MM.1S (cell line): ENCODE measurements around the gene APBB2.

ENCODE experiments used
- DNase-seq: peaks from one replicate; pipeline ENCODE4 v3.0.0-alpha.2; 2015
- H2AFZ ChIP-seq: fragments of 300-600 bp; sonication (generic); 2 replicates; pipeline ENCODE4 v1.6.0; 2016; ENCODE audit warnings: antibody characterized with exemption, low read length
- H3F3A ChIP-seq: fragments of 300-600 bp; sonication (generic); 2 replicates; pipeline ENCODE4 v1.6.1; 2016; ENCODE audit warnings: mild to moderate bottlenecking, antibody characterized with exemption, low read length, moderate library complexity, mixed read lengths; ENCODE audit not compliant: insufficient read depth
- H3K27ac ChIP-seq: fragments of 300-600 bp; sonication (generic); 2 replicates; pipeline ENCODE4 v1.5.1; 2016; ENCODE audit warnings: mild to moderate bottlenecking, low read length
- H3K27me3 ChIP-seq: fragments of 300-600 bp; sonication (generic); replicated peaks from 2 replicates; pipeline ENCODE4 v1.6.0; 2016; ENCODE audit warnings: low read length; ENCODE audit not compliant: insufficient read depth
- H3K36me3 ChIP-seq: fragments of 300-600 bp; sonication (generic); replicated peaks from 2 replicates; pipeline ENCODE4 v1.6.1; 2016; ENCODE audit warnings: mild to moderate bottlenecking, low read length, mixed read lengths; ENCODE audit not compliant: insufficient read depth
- H3K4me1 ChIP-seq: fragments of 300-600 bp; sonication (generic); 2 replicates; pipeline ENCODE4 v1.6.1; 2016; ENCODE audit warnings: low read length, mixed read lengths
- H3K4me2 ChIP-seq: fragments of 300-600 bp; sonication (generic); 2 replicates; pipeline ENCODE4 v1.6.0; 2016; ENCODE audit warnings: low read depth, low read length
- H3K4me3 ChIP-seq: fragments of 300-600 bp; sonication (generic); 2 replicates; pipeline ENCODE4 v1.5.1; 2016; ENCODE audit warnings: low read length, mixed read lengths
- H3K79me2 ChIP-seq: fragments of 300-600 bp; sonication (generic); 2 replicates; pipeline ENCODE4 v1.6.1; 2016; ENCODE audit warnings: mixed run types, low read length, mixed read lengths
- H3K9ac ChIP-seq: fragments of 300-600 bp; sonication (generic); 2 replicates; pipeline ENCODE4 v1.6.1; 2016; ENCODE audit warnings: low read length, mixed read lengths
- H3K9me2 ChIP-seq: fragments of 300-600 bp; sonication (generic); replicated peaks from 2 replicates; pipeline ENCODE4 v1.6.1; 2016; ENCODE audit warnings: mild to moderate bottlenecking, low read length, mixed read lengths; ENCODE audit not compliant: insufficient read depth
- H3K9me3 ChIP-seq: fragments of 300-600 bp; sonication (generic); replicated peaks from 2 replicates; pipeline ENCODE4 v1.6.1; 2016; ENCODE audit warnings: mild to moderate bottlenecking, low read length, mixed read lengths; ENCODE audit not compliant: insufficient read depth
- H4K20me1 ChIP-seq: fragments of 300-600 bp; sonication (generic); 2 replicates; pipeline ENCODE4 v1.6.1; 2016; ENCODE audit warnings: mild to moderate bottlenecking, low read length, moderate library complexity, mixed read lengths; ENCODE audit not compliant: insufficient read depth
- EZH2 ChIP-seq: fragments of 300-600 bp; sonication (generic); optimal IDR thresholded peaks from 2 replicates; pipeline ENCODE3; 2017; ENCODE audit warnings: low read depth, mild to moderate bottlenecking, antibody characterized with exemption, low read length, mixed read lengths
- EZH2phosphoT487 ChIP-seq: fragments of 300-600 bp; sonication (generic); IDR thresholded peaks from 2 replicates; pipeline ENCODE4 v1.6.1; 2018; ENCODE audit warnings: antibody characterized with exemption, low read length
- TF ChIP-seq, protein P1 (sequence below): fragments of 300-600 bp; sonication (generic); IDR thresholded peaks from 2 replicates; pipeline ENCODE4 v1.5.1; 2016; ENCODE audit warnings: antibody characterized with exemption, low read length, mixed read lengths

The APBB2 gene

DNA sequence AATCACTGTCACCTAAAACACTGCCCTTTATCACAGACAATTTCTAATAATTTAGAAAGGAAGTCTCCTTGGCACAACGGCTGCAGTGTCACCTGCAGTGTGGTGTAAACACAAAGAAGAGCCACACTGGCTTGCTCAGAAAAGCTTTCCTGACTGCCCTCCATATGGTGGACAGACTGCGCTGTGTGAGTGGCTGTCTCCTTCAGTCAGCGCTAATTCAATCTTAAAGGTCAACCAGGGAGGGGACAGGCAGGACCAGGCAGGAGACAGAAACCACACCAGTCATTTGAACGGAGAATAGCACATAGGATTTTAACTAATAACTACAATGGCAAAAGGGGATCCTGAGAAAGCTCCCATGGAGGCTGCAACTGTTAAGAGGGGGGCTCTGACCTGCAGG lies 332.5 kb downstream of the APBB2 start:
- Histone ChIP-seq H3K9me2 (no peaks in the 10 kb centered on the region), H3F3A (no peaks in the 10 kb centered on the region), H3K27ac (no peak overlapping the region), H3K36me3 (no peaks in the 10 kb centered on the region), H3K4me3 (no peak overlapping the region), H3K27me3 (no peaks in the 10 kb centered on the region), H2AFZ (no peak overlapping the region), H3K9ac (no peak overlapping the region), H4K20me1 (no peaks in the 10 kb centered on the region), H3K9me3 (no peaks in the 10 kb centered on the region), H3K4me1 (no peaks in the 10 kb centered on the region), H3K4me2 (no peak overlapping the region), H3K79me2 (no peaks in the 10 kb centered on the region)
- no peak for DNase-seq
- TF ChIP-seq EZH2phosphoT487 = no peak
- TF ChIP-seq, protein P1, sequence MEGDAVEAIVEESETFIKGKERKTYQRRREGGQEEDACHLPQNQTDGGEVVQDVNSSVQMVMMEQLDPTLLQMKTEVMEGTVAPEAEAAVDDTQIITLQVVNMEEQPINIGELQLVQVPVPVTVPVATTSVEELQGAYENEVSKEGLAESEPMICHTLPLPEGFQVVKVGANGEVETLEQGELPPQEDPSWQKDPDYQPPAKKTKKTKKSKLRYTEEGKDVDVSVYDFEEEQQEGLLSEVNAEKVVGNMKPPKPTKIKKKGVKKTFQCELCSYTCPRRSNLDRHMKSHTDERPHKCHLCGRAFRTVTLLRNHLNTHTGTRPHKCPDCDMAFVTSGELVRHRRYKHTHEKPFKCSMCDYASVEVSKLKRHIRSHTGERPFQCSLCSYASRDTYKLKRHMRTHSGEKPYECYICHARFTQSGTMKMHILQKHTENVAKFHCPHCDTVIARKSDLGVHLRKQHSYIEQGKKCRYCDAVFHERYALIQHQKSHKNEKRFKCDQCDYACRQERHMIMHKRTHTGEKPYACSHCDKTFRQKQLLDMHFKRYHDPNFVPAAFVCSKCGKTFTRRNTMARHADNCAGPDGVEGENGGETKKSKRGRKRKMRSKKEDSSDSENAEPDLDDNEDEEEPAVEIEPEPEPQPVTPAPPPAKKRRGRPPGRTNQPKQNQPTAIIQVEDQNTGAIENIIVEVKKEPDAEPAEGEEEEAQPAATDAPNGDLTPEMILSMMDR = no peak
- no peak for TF ChIP-seq EZH2

GRCh38 chr4:40881096-40881495 lies 333.2 kb downstream of the APBB2 start:
- no peak overlapping the region for H3K4me3 ChIP-seq
- H3K9ac ChIP-seq = no peak overlapping the region
- TF ChIP-seq EZH2phosphoT487 (no peak), EZH2 (no peak)
- TF ChIP-seq, protein P1 = no peak
- H3K79me2 ChIP-seq = no peaks in the 10 kb centered on the region
- H3K4me1 ChIP-seq = no peaks in the 10 kb centered on the region
- no peak overlapping the region for H3K27ac ChIP-seq
- H4K20me1 ChIP-seq = no peaks in the 10 kb centered on the region
- no peak overlapping the region for H3K4me2 ChIP-seq
- H3K9me3 ChIP-seq = no peaks in the 10 kb centered on the region
- H2AFZ ChIP-seq = no peak overlapping the region
- H3K9me2 ChIP-seq = no peaks in the 10 kb centered on the region
- H3K36me3 ChIP-seq = no peaks in the 10 kb centered on the region
- H3F3A ChIP-seq = no peaks in the 10 kb centered on the region
- DNase-seq = no peak
- no peaks in the 10 kb centered on the region for H3K27me3 ChIP-seq

GRCh38 chr4:40878548-40879055 lies 335.7 kb downstream of the APBB2 start:
- no peaks in the 10 kb centered on the region for H3K27me3 ChIP-seq
- H3K9me2 ChIP-seq = no peaks in the 10 kb centered on the region
- no peak for TF ChIP-seq EZH2phosphoT487
- TF ChIP-seq, protein P1 = no peak
- no peak for TF ChIP-seq EZH2
- DNase-seq = no peak
- H4K20me1 ChIP-seq = no peaks in the 10 kb centered on the region
- no peak overlapping the region for H3K4me3 ChIP-seq
- no peaks in the 10 kb centered on the region for H3K79me2 ChIP-seq
- H3K9me3 ChIP-seq = no peaks in the 10 kb centered on the region
- H2AFZ ChIP-seq = no peak overlapping the region
- H3K4me1 ChIP-seq = no peaks in the 10 kb centered on the region
- H3F3A ChIP-seq = no peaks in the 10 kb centered on the region
- no peak overlapping the region for H3K4me2 ChIP-seq
- H3K9ac ChIP-seq = no peak overlapping the region
- H3K27ac ChIP-seq = no peak overlapping the region
- H3K36me3 ChIP-seq = no peaks in the 10 kb centered on the region
